CD4-positive, alpha-beta T cell treated with Interleukin-17A for 1 hour (primary cell): Measurements from ENCODE around the gene B3GALNT1.

Experiments used
- DNase-seq: peaks from one replicate; pipeline ENCODE4 v3.0.0-alpha.2; 2020

B3GALNT1 gene, protein sequence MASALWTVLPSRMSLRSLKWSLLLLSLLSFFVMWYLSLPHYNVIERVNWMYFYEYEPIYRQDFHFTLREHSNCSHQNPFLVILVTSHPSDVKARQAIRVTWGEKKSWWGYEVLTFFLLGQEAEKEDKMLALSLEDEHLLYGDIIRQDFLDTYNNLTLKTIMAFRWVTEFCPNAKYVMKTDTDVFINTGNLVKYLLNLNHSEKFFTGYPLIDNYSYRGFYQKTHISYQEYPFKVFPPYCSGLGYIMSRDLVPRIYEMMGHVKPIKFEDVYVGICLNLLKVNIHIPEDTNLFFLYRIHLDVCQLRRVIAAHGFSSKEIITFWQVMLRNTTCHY

DNA sequence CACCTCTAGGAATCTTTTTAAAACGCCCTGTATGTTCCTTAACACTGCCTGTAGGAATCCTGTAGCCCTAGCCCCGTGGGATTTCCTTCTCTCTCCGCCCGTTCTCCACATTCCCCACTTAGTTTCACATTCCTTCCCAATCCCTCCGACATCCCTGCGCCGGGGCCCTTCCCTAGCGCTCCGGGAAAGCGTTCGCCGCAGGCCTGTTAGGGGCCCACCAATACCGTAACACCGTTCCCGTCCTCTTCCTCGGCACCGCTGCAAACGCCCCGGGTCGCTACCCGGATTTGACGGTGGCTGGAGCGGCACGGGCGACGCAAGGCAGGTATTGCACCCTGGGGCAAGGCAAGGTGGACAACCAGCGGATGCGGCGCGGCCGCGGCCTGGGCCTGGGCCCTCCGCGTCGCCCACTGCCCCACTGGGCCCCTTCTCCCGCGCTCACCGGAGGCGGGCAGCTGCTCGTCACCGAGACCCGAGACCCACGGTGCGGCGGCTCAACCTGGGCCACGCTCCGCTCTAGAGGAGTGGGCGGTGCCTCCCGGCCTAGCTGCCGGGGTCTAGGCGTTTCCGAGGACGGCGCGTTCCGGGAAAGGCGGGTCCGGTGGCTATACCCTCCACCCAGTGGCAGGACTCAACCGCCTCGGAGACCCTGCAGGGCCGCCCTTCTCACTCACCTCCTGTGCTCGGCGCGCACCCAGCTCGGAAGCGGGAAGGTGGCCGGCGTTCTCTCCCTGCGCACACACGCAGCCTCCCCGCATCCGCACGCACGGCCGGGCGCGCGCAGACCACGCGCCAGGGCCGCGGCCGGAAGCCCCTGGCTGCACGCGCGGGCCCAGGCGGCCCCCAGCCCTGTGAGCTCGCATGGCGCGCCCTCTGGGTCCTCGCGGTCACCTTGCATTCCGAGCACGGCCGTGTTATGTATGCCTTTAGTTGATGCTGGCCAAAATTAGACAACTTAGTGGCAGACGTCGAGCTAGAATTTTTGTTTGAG, at the start of gene B3GALNT1:
Gene B3GALNT1 (minus strand): TSS at position 789 of the 991 bp plus-strand sequence. CDS start 18,595 bp downstream, outside the sequence.
- DNase-seq, result no peak

DNA sequence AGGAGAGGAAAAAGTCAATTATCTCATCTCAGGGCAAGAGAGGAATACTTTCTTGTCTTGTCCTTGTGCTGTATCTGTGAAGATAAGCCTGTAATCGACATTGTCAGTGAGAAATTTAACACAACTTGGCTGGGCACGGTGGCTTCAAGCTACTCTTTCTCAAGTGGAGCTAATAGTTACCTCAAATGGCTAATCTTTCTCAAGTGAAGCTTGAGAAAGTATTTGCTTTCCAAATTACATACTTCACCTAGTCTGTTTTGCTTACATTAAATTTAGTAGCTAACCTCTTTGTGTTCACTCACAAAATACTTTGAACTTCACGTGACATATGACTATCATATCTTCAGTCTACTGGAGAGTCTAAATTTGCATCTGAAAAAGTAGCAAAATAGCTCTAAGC, 48.3 kb upstream of the B3GALNT1 start:
- no peak for DNase-seq

DNA sequence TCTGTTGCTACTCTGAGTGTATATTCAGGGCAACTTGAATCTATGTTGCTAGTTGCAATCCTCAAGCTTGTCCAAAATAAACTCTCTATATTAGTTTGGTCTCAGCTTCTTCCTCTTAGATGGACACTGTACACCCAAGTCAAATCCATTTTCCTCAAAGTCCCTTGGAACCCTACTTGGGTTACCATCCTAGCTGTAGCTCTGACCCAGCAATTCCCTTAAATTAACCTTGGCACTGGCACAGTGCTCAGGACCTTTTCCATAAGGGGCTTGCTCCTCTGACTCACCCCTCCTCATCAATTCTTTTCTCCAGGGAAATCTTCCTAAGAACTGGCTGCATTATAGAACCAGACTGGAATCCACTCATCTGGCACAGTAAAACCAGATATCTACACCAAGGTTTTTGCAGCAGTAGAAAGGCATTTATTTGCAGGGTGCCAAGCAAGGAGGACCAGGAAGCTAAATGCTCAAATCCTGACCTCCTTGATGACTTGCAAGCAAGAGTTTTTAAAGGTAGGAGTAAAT, 44.9 kb upstream of the B3GALNT1 start:
- DNase-seq, result no peak

- no peak for DNase-seq
Observed at GRCh38 chr3:161149529-161149928, 44.4 kb upstream of the B3GALNT1 start.

DNA sequence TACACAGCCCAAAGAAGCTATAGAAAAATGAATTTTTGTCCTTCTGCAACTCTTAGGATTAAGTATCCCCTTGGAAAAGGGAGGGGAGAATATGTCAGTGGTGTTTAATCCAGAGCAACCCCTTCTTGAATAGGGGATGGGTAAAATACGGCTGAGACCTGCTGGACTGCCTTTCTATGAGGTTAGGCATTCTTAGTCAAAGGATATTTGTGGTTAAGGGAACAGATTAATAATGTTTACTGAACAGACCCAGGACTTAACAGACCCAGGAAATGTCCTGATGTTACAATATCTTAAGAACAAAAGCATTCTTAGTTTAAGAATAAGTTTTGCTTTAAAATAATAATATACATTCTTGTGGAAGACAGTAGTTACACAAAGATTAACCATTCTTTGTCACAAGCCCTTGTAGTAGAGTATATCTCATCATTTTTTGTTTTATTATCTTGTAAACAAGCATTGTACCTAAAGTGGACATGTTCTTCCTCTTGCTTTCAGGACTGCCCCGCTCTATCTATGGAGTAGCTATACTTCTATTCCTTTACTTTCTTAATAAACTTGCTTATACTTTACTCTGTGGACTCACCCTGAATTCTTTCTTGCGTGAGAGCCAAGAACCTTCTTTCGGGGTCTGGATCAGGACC, 43.8 kb upstream of the B3GALNT1 start:
- DNase-seq, result no peak

DNA sequence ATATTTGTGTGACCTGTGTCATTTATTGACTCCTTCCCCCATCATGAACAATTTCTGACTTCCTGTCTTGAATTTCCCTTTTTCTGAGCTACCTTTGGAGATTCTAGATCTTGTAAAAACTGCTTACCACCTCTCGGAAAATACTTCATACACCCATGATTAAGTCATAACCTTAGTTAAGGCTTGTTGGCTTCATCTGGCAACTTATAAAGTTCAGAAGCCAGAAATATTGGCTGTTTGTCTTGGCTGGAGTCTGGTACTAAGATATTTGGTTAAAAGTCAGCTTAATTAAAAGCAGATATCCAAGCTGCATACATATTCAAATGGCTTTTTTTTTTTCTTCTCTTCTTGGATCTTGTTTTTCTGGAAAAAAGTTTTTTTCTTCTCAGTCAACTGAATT, 37.3 kb upstream of the B3GALNT1 start:
- DNase-seq, result no peak

DNA sequence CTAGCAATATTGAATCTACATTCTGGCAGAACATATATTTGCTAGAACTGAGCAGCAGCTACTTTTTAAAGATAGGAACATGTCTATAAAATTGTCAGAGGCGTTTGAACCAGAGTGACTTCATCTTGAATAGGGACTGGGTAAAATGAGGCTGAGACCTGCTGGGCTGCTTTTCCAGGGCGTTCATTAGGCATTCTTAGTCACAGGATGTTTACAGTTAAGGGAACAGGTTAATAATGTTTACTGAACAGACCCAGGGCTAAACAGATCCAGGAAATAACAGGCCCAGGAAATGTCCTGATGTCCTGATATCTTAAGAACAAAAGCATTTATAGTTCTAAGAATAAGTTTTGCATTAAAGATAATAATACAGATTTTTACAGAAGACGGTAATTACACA, 34.5 kb upstream of the B3GALNT1 start:
- DNase-seq, result no peak

DNA sequence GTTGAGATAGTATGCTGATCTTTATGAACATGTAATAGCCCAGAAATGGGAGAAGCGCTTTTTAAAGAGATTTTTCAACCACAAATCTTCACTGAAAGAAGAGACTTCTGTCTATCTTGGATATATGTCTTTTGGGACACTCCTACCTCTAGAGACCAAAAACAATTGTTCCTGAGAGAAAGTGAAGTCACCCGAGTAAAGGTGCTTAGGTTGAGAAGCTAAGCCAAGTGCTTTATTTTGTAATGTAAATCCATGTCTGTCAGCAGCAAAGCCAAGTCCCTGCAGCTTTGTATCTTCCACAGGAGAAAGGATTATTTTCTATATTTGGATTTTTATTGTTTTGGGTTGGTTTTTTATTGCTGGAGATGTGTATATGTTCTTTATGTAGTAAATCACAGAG, 32.1 kb upstream of the B3GALNT1 start:
- DNase-seq, result no peak

GRCh38 chr3:161132391-161132790, 27.2 kb upstream of the B3GALNT1 start:
- no peak for DNase-seq

- DNase-seq, result no peak
Observed at GRCh38 chr3:161126495-161126894, 21.3 kb upstream of the B3GALNT1 start.

DNA sequence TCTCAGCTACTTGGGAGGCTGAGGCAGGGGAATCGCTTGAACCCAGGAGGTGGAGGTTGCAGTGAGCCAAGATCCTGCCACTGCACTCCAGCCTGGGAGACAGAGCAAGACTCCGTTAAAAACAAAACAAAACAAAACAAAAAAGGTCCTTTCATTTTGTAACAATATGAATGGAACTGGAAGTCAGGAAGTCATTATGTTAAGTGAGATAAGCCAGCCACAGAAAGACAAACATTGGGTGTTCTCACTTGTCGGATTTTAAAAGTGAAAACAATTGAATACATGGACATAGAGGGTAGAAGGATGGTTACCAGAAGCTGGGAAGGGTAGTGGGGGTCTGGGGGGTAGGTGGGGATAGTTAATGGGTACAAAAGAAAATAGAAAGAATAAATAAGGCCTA, 12.5 kb upstream of the B3GALNT1 start:
- DNase-seq, result no peak

GRCh38 chr3:161108840-161109239, 3.7 kb upstream of the B3GALNT1 start:
- no peak for DNase-seq

DNA sequence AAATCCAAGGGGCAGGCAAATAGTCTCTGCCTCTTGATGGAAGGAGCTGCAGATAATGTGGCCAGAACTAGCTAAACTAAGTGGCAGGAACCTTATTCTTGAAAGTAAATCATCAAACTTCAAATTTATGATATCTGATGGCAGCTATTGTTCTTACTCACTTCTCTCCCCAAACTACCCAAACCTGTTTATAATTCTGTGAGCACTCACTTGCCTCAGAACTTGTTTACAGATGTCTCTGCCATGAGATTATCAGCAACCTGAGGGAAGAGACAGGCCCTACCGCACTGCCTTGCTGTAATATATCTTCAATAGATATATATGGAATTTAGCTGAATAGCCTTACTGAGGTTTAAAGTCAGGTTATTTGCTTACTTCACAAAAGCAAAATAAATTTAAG, 2.2 kb upstream of the B3GALNT1 start:
- DNase-seq, result no peak

GRCh38 chr3:161103776-161104385, 1.3 kb downstream of the B3GALNT1 start:
- DNase-seq, result no peak

- no peak for DNase-seq
Observed at GRCh38 chr3:161101609-161102008, 3.5 kb downstream of the B3GALNT1 start.

DNA sequence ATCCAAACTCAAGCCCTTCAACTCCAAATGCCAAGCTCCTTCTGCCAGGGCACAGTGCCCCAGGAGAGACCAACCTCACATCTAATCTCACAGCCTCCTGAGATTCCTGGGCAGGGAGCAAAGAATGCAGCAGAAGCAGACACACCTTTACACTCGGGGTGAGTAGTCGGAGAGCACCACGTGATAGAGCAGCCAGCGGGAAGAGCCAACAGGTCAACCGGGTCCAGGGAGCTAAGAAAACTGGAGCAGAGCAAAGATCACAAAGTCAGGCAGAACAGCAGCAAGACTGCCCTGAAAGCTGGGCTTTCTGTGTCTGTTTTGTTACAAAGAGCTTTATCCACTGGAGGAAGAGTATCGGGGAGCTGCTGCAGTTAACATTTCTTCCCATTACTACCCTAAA, 4.2 kb downstream of the B3GALNT1 start:
- no peak for DNase-seq

DNA sequence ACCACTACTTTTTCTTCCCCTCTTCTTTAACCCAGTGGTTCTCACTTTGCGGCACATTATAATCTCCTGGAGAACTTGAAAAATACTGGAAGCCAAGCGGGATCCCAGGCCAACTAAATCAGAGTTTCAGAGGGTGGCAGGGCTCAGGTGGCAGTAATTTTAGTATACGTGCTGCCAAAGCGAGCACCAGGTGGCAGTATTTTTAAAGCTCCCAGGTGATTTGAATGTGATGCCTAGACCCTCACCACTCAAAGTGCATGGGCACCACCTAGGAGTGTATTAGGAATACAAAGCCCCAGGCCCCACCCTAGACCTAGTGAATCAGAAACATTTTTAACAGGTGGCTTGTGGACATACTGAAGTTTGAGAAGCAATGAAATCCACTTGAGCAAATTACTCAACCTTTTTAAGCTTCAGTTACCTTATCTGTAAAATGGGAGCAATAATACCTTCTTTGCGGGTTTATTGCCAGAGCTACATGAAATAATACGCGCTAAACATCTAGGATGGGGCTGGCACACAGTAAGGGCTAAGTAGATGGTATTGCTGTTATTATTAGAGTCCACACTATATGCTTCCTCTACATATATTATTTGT, 8.3 kb downstream of the B3GALNT1 start:
- DNase-seq, result peak; percentile 16

DNA sequence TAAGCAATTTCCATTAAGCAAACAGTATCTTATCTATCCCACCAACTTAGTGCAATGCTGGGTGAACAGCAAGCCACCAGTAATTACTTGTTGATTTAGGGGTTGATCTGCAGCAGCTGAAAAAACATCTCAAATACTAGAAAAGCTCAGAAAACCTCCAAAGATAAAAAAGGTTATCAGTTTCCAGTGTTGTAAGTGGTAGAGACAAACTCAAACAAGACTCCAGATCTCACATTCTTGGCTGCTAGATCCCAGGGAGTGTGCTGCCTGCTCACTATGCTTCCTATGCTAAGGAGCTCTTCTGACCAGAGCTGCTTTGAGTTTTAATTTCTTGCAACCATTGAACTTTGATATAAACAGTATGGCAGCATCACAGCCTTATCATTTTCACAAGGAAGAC, 11.3 kb downstream of the B3GALNT1 start:
- DNase-seq, result no peak

DNA sequence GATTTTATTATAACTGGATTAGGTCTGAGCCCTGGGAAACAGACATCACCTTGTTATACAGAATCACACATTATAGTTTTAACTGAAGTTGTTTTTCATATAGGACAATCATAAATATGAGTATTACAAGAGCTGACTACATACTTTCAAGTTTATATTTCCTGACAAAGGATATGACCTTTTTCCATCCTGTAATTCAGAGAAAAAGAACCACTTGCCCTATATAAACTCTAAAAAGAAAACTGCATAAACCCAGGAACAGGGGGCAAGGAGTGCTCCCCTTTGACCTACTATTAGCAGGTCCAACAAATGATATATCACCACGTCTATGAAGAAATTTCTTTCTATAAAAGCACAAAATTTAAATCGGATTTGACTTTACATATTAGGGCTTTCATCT, 20.9 kb downstream of the B3GALNT1 start:
- DNase-seq, result no peak

DNA sequence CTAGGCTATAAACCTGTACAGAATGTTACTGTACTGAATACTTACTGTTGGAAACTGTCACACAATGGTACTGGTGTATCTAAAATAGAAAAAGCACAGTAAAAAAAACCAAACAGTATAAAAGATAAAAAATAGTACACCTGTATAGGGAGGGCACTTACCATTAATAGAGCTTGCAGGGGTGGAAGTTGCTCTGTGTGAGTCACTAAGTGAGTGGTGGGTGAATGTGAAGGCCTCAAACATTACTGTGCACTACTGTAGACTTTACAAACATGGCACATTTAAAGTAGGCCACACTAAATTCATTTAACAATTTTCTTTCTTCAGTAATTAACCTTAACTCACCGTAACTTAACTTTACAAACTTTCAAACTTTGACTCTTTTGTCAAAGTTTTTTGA, 22.0 kb downstream of the B3GALNT1 start:
- DNase-seq, result no peak

- no peak for DNase-seq
Observed at GRCh38 chr3:161082063-161082462, 23.1 kb downstream of the B3GALNT1 start.

GRCh38 chr3:161081633-161082032, 23.5 kb downstream of the B3GALNT1 start:
- no peak for DNase-seq
